NT2/D1 (cell line): Measurements from ENCODE around the gene MRPL22.
"Not testable (repeated sequence)": the region's sequence is repeated elsewhere in the genome, so short reads cannot be mapped to it uniquely, and the experiment has no call there.

Source experiments
- DNase-seq: peaks from one replicate; pipeline ENCODE4 v3.0.0-alpha.2; 2011; ENCODE audit warnings: low read depth, low spot score
- H3K27me3 ChIP-seq: 2 replicates; pipeline ENCODE4 v1.6.0; 2011; ENCODE audit warnings: mild to moderate bottlenecking; ENCODE audit not compliant: insufficient read length, insufficient read depth
- H3K36me3 ChIP-seq: 2 replicates; pipeline ENCODE4 v1.6.1; 2011; ENCODE audit warnings: mild to moderate bottlenecking, low read length, mixed read lengths; ENCODE audit not compliant: insufficient read depth, insufficient read length
- H3K4me1 ChIP-seq: 2 replicates; pipeline ENCODE4 v1.5.1; 2011; ENCODE audit not compliant: insufficient read depth, insufficient read length
- H3K4me3 ChIP-seq: 2 replicates; pipeline ENCODE4 v1.5.1; 2011; ENCODE audit warnings: low read depth; ENCODE audit not compliant: insufficient read length
- H3K9ac ChIP-seq: 2 replicates; pipeline ENCODE4 v1.6.0; 2011; ENCODE audit warnings: low read depth; ENCODE audit not compliant: insufficient read length
- H3K9me3 ChIP-seq: 2 replicates; pipeline ENCODE4 v1.5.1; 2011; ENCODE audit warnings: mild to moderate bottlenecking, low read length; ENCODE audit not compliant: insufficient read depth
- SUZ12 ChIP-seq: IDR thresholded peaks from 2 replicates; pipeline ENCODE4 v1.6.1; 2011; ENCODE audit not compliant: insufficient read length, insufficient read depth; ENCODE audit errors: extremely low read depth
- YY1 ChIP-seq: IDR thresholded peaks from 2 replicates; pipeline ENCODE4 v1.6.1; 2011; ENCODE audit not compliant: insufficient read length, insufficient read depth
- ZNF274 ChIP-seq: IDR thresholded peaks from 2 replicates; pipeline ENCODE4 v1.6.1; 2011; ENCODE audit warnings: mild to moderate bottlenecking, low read depth, low read length

MRPL22 gene

GRCh38 chr5:154899151-154899816 is 41.6 kb upstream of the MRPL22 start:
- H3K27me3 ChIP-seq: no peaks in the 10 kb centered on the region
- H3K36me3 ChIP-seq: peaks cover 82% of the 10 kb centered on the region
- no peaks in the 10 kb centered on the region for H3K9me3 ChIP-seq

DNA sequence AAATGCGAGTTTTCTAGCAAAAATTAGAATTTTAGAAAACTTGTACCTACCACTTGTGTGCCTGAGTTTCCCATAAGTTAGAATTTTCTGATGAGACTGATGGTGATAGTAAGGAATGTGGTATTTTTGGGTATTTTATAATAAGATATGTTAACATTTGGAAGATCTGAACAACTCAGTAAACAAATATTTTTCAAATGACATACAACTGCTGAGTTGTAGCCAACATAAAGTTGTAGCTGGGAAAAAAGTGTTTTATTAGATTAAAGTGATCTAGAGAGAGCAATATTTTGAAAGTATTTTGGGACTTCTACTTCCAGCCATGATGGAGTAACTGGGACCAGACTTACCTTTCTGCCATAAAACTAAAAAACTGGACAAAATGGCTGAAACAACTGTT is 40.8 kb upstream of the MRPL22 start:
- TF ChIP-seq YY1 (no peak), SUZ12 (no peak), ZNF274 (no peak)
- no peaks in the 10 kb centered on the region for H3K4me1 ChIP-seq
- H3K36me3 ChIP-seq: peaks cover 84% of the 10 kb centered on the region
- no peaks in the 10 kb centered on the region for H3K27me3 ChIP-seq
- H3K9me3 ChIP-seq: no peaks in the 10 kb centered on the region
- DNase-seq: no peak
- H3K9ac ChIP-seq: no peak overlapping the region
- H3K4me3 ChIP-seq: no peak overlapping the region

More at GRCh38 chr5:154899151-154899816, 41.6 kb upstream of the MRPL22 start:
- no peak for TF ChIP-seq YY1
- TF ChIP-seq ZNF274: no peak
- no peak for TF ChIP-seq SUZ12
- DNase-seq: no peak
- Histone ChIP-seq H3K4me3 (no peak overlapping the region), H3K4me1 (no peaks in the 10 kb centered on the region), H3K9ac (no peak overlapping the region)

- DNase-seq: no peak
- H3K4me3 ChIP-seq: no peak overlapping the region
- H3K4me1 ChIP-seq: no peaks in the 10 kb centered on the region
- H3K27me3 ChIP-seq: no peaks in the 10 kb centered on the region
- no peak overlapping the region for H3K9ac ChIP-seq
- no peak for TF ChIP-seq SUZ12
- TF ChIP-seq ZNF274: no peak
- H3K36me3 ChIP-seq: peaks cover 76% of the 10 kb centered on the region
- H3K9me3 ChIP-seq: no peaks in the 10 kb centered on the region
These were observed 39.6 kb upstream of the MRPL22 start for GRCh38 chr5:154901276-154901675.

- Histone ChIP-seq H3K27me3 (no peaks in the 10 kb centered on the region), H3K4me3 (no peak overlapping the region), H3K9me3 (no peaks in the 10 kb centered on the region), H3K9ac (no peak overlapping the region), H3K4me1 (no peaks in the 10 kb centered on the region), H3K36me3 (peaks cover 76% of the 10 kb centered on the region)
- no peak for TF ChIP-seq YY1
- no peak for TF ChIP-seq ZNF274
- TF ChIP-seq SUZ12: no peak
- DNase-seq: no peak
These were observed 39.0 kb upstream of the MRPL22 start for GRCh38 chr5:154901913-154902312.

GRCh38 chr5:154905601-154906000 is 35.3 kb upstream of the MRPL22 start:
- H3K9me3 ChIP-seq, H3K27me3 ChIP-seq, H3K9ac ChIP-seq, DNase-seq, H3K4me3 ChIP-seq, H3K4me1 ChIP-seq: not testable (repeated sequence)
- peaks cover 72% of the 10 kb centered on the region for H3K36me3 ChIP-seq

GRCh38 chr5:154916874-154917273 is 24.0 kb upstream of the MRPL22 start:
- no peak for DNase-seq
- H3K9me3 ChIP-seq: no peaks in the 10 kb centered on the region
- TF ChIP-seq SUZ12: no peak
- no peak for TF ChIP-seq YY1
- no peak for TF ChIP-seq ZNF274

DNA sequence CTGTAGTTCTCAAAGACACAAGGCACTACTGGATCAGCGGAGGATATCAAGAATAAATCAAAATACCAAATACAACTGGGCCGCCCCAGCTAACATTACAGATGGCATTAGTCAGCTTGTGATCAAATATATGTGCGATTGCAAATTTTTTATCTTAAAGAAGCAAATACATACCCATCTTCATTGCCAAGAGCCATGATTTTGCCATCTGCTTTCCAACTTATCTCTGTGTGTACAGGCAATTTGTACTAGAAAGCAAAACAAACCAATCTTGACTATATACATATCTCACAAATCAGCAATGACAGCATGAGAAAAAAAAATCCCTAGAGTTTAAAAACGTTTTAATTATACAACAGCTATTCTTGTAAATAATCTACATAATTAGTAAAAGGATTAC is 23.1 kb upstream of the MRPL22 start:
- Histone ChIP-seq H3K4me1 (no peaks in the 10 kb centered on the region), H3K4me3 (no peak overlapping the region), H3K27me3 (no peaks in the 10 kb centered on the region), H3K36me3 (peaks cover 62% of the 10 kb centered on the region), H3K9ac (no peak overlapping the region), H3K9me3 (no peaks in the 10 kb centered on the region)
- TF ChIP-seq ZNF274 (no peak), SUZ12 (no peak), YY1 (no peak)
- no peak for DNase-seq

More at GRCh38 chr5:154916874-154917273, 24.0 kb upstream of the MRPL22 start:
- no peaks in the 10 kb centered on the region for H3K4me1 ChIP-seq
- H3K4me3 ChIP-seq: no peak overlapping the region
- no peaks in the 10 kb centered on the region for H3K27me3 ChIP-seq
- peaks cover 67% of the 10 kb centered on the region for H3K36me3 ChIP-seq
- H3K9ac ChIP-seq: no peak overlapping the region
